A204.1 (cell line): Measurements from ENCODE around the gene UGT1A8.
A peak's percentile ranks its signal among the peaks of the same experiment; 100 is the strongest.
"Not testable (repeated sequence)": the region's sequence is repeated elsewhere in the genome, so short reads cannot be mapped to it uniquely, and the experiment has no call there.

ENCODE experiments used
- FAIRE-seq: peaks from 2 replicates; lab custom pipeline; 2012; peaks lifted over from hg19 to GRCh38; lab: Jason Lieb, UNC

Gene UGT1A8

GRCh38 chr2:233617476-233617875 lies at the start of gene UGT1A8:
Gene UGT1A8 (plus strand): TSS chr2:233617633. CDS start chr2:233617708, 75 bp downstream.
- FAIRE-seq: not testable (repeated sequence)

- no peak for FAIRE-seq
These were observed 46.4 kb upstream of the UGT1A8 start for GRCh38 chr2:233571001-233571400.

- FAIRE-seq: no peak
These were observed 46.0 kb upstream of the UGT1A8 start for GRCh38 chr2:233571462-233571861.

- FAIRE-seq: no peak
These were observed 45.0 kb upstream of the UGT1A8 start for GRCh38 chr2:233572468-233572867.

GRCh38 chr2:233577341-233577740 lies 40.1 kb upstream of the UGT1A8 start:
- FAIRE-seq: not testable (repeated sequence)

GRCh38 chr2:233583217-233583965 lies 34.0 kb upstream of the UGT1A8 start:
- not testable (repeated sequence) for FAIRE-seq

- no peak for FAIRE-seq
These were observed 33.2 kb upstream of the UGT1A8 start for GRCh38 chr2:233584210-233584609.

- no peak for FAIRE-seq
These were observed 29.0 kb upstream of the UGT1A8 start for GRCh38 chr2:233588400-233588799.

- FAIRE-seq: not testable (repeated sequence)
These were observed 24.7 kb upstream of the UGT1A8 start for GRCh38 chr2:233592706-233593105.

- FAIRE-seq: no peak
These were observed 24.2 kb upstream of the UGT1A8 start for GRCh38 chr2:233593201-233593600.

GRCh38 chr2:233597522-233597921 lies 19.9 kb upstream of the UGT1A8 start:
- FAIRE-seq: no peak

GRCh38 chr2:233598952-233599351 lies 18.5 kb upstream of the UGT1A8 start:
- no peak for FAIRE-seq

GRCh38 chr2:233600386-233600785 lies 17.0 kb upstream of the UGT1A8 start:
- FAIRE-seq: no peak

- FAIRE-seq: no peak
These were observed 15.4 kb upstream of the UGT1A8 start for GRCh38 chr2:233602076-233602475.

- FAIRE-seq: no peak
These were observed 13.9 kb upstream of the UGT1A8 start for GRCh38 chr2:233603520-233603919.

GRCh38 chr2:233604826-233605225 lies 12.6 kb upstream of the UGT1A8 start:
- FAIRE-seq: no peak

- FAIRE-seq: no peak
These were observed 11.8 kb upstream of the UGT1A8 start for GRCh38 chr2:233605680-233606079.

GRCh38 chr2:233611284-233611683 lies 6.1 kb upstream of the UGT1A8 start:
- FAIRE-seq: no peak

- no peak for FAIRE-seq
These were observed 2.8 kb downstream of the UGT1A8 start for GRCh38 chr2:233620204-233620603.

GRCh38 chr2:233621863-233622262 lies 4.4 kb downstream of the UGT1A8 start:
- not testable (repeated sequence) for FAIRE-seq

- FAIRE-seq: no peak
These were observed 10.0 kb downstream of the UGT1A8 start for GRCh38 chr2:233627331-233628025.

- not testable (repeated sequence) for FAIRE-seq
These were observed 18.9 kb downstream of the UGT1A8 start, which contains the start of gene UGT1A10 for GRCh38 chr2:233636306-233636705. Gene UGT1A10 (plus strand): TSS chr2:233636448. CDS start chr2:233636523, 75 bp downstream.

- FAIRE-seq: peak; percentile 61
These were observed 21.4 kb downstream of the UGT1A8 start for GRCh38 chr2:233638836-233639235.

- FAIRE-seq: no peak
These were observed 22.4 kb downstream of the UGT1A8 start for GRCh38 chr2:233639860-233640259.
